Brain microvascular endothelial cell (primary cell): ENCODE results near the gene FSTL5.

Source experiments
- DNase-seq: peaks from one replicate; pipeline ENCODE4 v3.0.0-alpha.2; 2020
- H3K27ac ChIP-seq: fragments of 250-450 bp; sonication (Bioruptor Pico); 2 replicates; pipeline ENCODE4 v1.5.1; 2020; ENCODE audit warnings: mild to moderate bottlenecking, moderate library complexity
- H3K27me3 ChIP-seq: fragments of 250-450 bp; sonication (Bioruptor Pico); replicated peaks from 2 replicates; pipeline ENCODE4 v1.5.1; 2020; ENCODE audit warnings: mild to moderate bottlenecking
- H3K36me3 ChIP-seq: fragments of 250-450 bp; sonication (Bioruptor Pico); replicated peaks from 2 replicates; pipeline ENCODE4 v1.5.1; 2020; ENCODE audit warnings: mild to moderate bottlenecking
- H3K4me3 ChIP-seq: 2 replicates; pipeline ENCODE4 v1.5.1; 2011; ENCODE audit warnings: low read depth, mild to moderate bottlenecking, control low read depth, low read length, moderate library complexity
- in situ Hi-C: cut with HindIII; loops from 2 replicates; pipeline ENCODE4 v1.10.0; 2017; ENCODE audit warnings: low sequenced_read_pairs, low pct_ligation_motif_present
- TF ChIP-seq, protein P1 (sequence below): IDR thresholded peaks from 2 replicates; pipeline ENCODE4 v1.5.1; 2011; ENCODE audit warnings: low read depth, mild to moderate bottlenecking, moderate library complexity, low read length, control low read depth, inconsistent platforms; ENCODE audit errors: missing control alignments

The FSTL5 gene

DNA sequence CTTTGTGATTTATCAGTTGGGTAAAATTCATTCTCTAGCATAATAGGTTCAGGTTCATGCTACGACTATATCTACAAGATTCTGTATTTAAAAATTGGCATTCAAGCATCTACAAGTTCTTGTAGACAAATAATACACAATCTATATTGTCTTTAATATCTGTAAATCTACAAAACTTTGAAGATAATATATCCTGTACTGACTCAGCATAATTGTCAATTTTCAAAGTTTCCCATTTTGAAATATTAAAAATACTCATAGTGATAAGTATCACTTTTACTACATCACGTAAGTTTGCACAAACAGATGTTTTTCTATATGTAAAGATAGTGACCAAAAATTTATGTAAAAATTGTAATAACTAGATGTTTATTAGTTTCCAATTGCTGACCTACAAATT, 360.6 kb downstream of the FSTL5 start:
- TF ChIP-seq, protein P1, sequence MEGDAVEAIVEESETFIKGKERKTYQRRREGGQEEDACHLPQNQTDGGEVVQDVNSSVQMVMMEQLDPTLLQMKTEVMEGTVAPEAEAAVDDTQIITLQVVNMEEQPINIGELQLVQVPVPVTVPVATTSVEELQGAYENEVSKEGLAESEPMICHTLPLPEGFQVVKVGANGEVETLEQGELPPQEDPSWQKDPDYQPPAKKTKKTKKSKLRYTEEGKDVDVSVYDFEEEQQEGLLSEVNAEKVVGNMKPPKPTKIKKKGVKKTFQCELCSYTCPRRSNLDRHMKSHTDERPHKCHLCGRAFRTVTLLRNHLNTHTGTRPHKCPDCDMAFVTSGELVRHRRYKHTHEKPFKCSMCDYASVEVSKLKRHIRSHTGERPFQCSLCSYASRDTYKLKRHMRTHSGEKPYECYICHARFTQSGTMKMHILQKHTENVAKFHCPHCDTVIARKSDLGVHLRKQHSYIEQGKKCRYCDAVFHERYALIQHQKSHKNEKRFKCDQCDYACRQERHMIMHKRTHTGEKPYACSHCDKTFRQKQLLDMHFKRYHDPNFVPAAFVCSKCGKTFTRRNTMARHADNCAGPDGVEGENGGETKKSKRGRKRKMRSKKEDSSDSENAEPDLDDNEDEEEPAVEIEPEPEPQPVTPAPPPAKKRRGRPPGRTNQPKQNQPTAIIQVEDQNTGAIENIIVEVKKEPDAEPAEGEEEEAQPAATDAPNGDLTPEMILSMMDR = no peak
- in situ Hi-C loops = no loop called here
- no peaks in the 10 kb centered on the region for H3K36me3 ChIP-seq
- H3K27ac ChIP-seq = no peak overlapping the region
- H3K4me3 ChIP-seq = no peak overlapping the region
- no peaks in the 10 kb centered on the region for H3K27me3 ChIP-seq
- DNase-seq = no peak

DNA sequence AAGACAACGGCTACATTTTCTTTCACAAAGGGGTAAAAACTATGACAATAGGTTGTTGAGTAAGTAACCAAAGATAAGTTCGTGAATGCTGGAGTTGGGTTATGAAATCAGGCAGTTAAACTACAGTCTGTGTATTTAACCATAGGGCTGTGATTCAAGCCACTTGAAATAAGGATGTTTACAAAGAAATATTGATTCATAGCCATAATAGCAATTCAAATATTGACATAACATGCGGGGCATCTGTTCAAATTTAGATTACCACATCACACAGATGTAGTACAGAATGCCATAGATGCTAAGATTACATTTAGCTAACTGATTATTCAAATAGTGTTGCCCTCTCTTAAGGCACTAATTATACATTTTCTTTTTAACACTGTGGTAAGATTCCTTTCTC, 364.1 kb downstream of the FSTL5 start:
- in situ Hi-C loops = no loop called here
- no peak overlapping the region for H3K27ac ChIP-seq
- no peak overlapping the region for H3K4me3 ChIP-seq
- H3K36me3 ChIP-seq = no peaks in the 10 kb centered on the region
- DNase-seq = no peak
- H3K27me3 ChIP-seq = no peaks in the 10 kb centered on the region
- TF ChIP-seq, protein P1 = no peak

DNA sequence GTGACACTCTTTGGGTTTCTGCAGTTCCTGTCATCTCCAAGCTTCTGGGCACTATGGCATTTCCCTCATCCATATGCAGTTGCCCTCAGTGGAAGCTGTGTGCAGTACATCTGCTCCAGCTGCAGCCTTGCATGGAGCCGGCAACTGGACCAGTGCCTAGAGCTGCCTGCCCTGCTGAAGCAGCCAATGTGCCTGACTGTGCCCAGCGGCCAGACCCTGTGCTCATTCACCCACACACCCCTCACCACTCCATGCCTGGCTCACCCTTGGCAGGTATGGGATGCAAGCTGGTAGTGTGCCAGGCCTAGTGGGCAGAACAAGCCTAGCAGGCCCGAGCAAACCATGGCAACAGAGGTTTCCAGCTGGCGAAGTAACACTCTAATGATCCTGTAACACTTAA, 370.8 kb downstream of the FSTL5 start:
- H3K27me3 ChIP-seq = no peaks in the 10 kb centered on the region
- no peak overlapping the region for H3K4me3 ChIP-seq
- no peak overlapping the region for H3K27ac ChIP-seq
- H3K36me3 ChIP-seq = no peaks in the 10 kb centered on the region
- TF ChIP-seq, protein P1 = no peak
- no peak for DNase-seq
- in situ Hi-C loops = no loop called here

DNA sequence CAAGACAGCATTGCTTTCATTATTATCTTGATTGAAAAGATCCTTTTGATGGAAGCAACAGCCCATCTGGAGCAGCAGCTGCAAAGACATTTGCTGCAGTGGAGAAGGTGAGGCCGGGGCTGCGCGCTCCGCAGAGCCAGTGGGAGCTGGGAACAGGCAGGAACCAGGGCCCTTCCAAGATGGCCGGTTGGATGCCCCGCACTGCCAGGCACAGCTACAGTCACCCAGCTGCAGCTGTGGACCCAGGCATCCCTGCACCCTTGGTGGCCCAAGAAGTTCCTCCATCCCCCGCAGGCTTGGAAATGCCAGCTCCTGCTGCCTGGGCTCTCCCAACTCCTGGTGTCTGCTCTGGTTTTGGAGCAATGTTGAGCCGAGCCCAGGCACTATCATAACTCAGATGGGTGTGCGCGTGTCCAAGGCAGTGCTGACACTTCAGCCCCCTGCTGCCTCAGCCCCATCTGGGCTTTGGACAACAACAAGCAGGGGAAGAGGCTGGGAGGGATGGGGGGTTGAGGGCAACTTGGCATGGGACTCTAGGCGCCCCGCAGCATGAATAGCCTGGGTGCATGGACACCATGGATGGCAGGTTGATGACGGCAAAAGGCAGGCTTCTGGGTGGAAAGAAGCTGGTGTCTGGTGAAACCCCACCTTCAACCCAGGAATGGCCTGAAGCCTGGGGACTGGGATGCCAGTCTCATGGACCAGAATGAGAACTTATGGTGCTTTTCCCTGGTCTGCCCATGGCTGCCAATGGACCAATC, 371.8 kb downstream of the FSTL5 start:
- TF ChIP-seq, protein P1 = no peak
- no peak for DNase-seq
- no peaks in the 10 kb centered on the region for H3K36me3 ChIP-seq
- H3K27ac ChIP-seq = no peak overlapping the region
- in situ Hi-C loops = no loop called here
- H3K4me3 ChIP-seq = no peak overlapping the region
- H3K27me3 ChIP-seq = no peaks in the 10 kb centered on the region

DNA sequence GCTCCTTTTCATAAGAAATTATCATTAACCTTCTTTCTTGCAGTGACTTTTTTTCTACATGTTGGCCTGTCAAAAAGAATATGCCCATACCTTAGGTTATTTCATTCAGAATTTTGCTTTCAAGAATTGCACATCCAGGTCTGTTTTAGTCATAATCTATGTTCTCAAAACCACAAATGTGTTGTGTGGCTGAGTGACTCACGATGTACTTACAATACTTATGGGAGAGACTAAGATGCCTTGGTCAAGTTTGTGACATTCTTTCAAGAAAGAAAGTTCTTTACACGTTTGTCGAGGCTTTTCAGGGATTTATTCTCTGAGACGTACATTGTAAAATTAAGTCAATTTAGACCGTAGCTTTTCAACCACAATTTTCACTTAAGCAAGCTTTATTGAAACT, 396.7 kb downstream of the FSTL5 start:
- peak; percentile 67 for DNase-seq
- in situ Hi-C loops = no loop called here
- Histone ChIP-seq H3K27me3 (no peaks in the 10 kb centered on the region), H3K4me3 (no peak overlapping the region), H3K36me3 (no peaks in the 10 kb centered on the region), H3K27ac (no peak overlapping the region)
- TF ChIP-seq, protein P1 = no peak

DNA sequence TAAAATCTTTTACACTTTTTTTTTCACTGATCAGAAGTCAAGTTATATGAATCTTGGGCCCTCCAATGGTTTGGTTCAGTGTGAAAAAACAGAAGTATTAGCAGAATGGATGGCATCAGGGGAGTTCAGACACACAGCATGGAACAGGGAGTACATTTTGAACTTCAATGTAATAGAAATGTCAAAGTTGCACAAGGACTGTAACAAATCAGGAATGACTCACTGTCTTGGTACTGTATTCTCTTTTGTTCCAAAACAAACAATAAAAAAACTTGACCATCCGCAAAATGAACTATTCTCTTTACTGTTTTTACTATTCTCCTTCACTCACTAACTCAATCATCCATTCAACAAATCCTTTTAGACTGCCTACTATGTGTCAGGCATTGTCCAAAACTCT, 401.0 kb downstream of the FSTL5 start:
- H3K4me3 ChIP-seq = no peak overlapping the region
- TF ChIP-seq, protein P1 = no peak

More for the DNA sequence above, 401.0 kb downstream of the FSTL5 start:
- H3K27ac ChIP-seq = no peak overlapping the region
- H3K27me3 ChIP-seq = no peaks in the 10 kb centered on the region
- DNase-seq = peak; percentile 47
- in situ Hi-C loops = no loop called here
- no peaks in the 10 kb centered on the region for H3K36me3 ChIP-seq
